ENCODE data around the gene ANK3.
A peak's percentile ranks its signal among the peaks of the same experiment; 100 is the strongest.

The ANK3 gene

GRCh38 chr10:60343254-60343653 is 46.4 kb downstream of the ANK3 start:
- no peak for DNase-seq (ENCODE audit: low spot score)

- no peak for DNase-seq (ENCODE audit: low spot score)
These were observed 47.7 kb downstream of the ANK3 start for GRCh38 chr10:60341969-60342368.

- no peak for DNase-seq (ENCODE audit: low spot score)
These were observed 48.7 kb downstream of the ANK3 start for GRCh38 chr10:60340973-60341372.

GRCh38 chr10:60339757-60340156 is 49.9 kb downstream of the ANK3 start:
- no peak for DNase-seq (ENCODE audit: low spot score)

- no peak for DNase-seq (ENCODE audit: low spot score)
These were observed 50.9 kb downstream of the ANK3 start for GRCh38 chr10:60338786-60339185.

GRCh38 chr10:60338002-60338564 is 51.6 kb downstream of the ANK3 start:
- no peak for DNase-seq (ENCODE audit: low spot score)

- no peak for DNase-seq (ENCODE audit: low spot score)
These were observed 52.6 kb downstream of the ANK3 start for GRCh38 chr10:60336901-60337630.

GRCh38 chr10:60335708-60336107 is 54.0 kb downstream of the ANK3 start:
- no peak for DNase-seq (ENCODE audit: low spot score)

- DNase-seq (ENCODE audit: low spot score) = no peak
These were observed 54.7 kb downstream of the ANK3 start for GRCh38 chr10:60334991-60335390.

GRCh38 chr10:60332371-60332770 is 57.3 kb downstream of the ANK3 start:
- no peak for DNase-seq (ENCODE audit: low spot score)

- no peak for DNase-seq (ENCODE audit: low spot score)
These were observed 57.8 kb downstream of the ANK3 start for GRCh38 chr10:60331886-60332285.

GRCh38 chr10:60323162-60323561 is 66.5 kb downstream of the ANK3 start:
- DNase-seq (ENCODE audit: low spot score) = no peak

GRCh38 chr10:60320666-60321065 is 69.0 kb downstream of the ANK3 start:
- no peak for DNase-seq (ENCODE audit: low spot score)

- no peak for DNase-seq (ENCODE audit: low spot score)
These were observed 73.6 kb downstream of the ANK3 start for GRCh38 chr10:60316029-60316428.

GRCh38 chr10:60315311-60315710 is 74.4 kb downstream of the ANK3 start:
- DNase-seq (ENCODE audit: low spot score) = no peak

- DNase-seq (ENCODE audit: low spot score) = peak; percentile 53
These were observed 75.4 kb downstream of the ANK3 start for GRCh38 chr10:60314069-60314940.

- DNase-seq (ENCODE audit: low spot score) = no peak
These were observed 76.1 kb downstream of the ANK3 start for GRCh38 chr10:60313589-60313952.

GRCh38 chr10:60312818-60313588 is 76.7 kb downstream of the ANK3 start:
- DNase-seq (ENCODE audit: low spot score) = peak; percentile 62

- no peak for DNase-seq (ENCODE audit: low spot score)
These were observed 77.9 kb downstream of the ANK3 start for GRCh38 chr10:60311821-60312220.

GRCh38 chr10:60310740-60311139 is 78.9 kb downstream of the ANK3 start:
- DNase-seq (ENCODE audit: low spot score) = no peak

- no peak for DNase-seq (ENCODE audit: low spot score)
These were observed 79.8 kb downstream of the ANK3 start for GRCh38 chr10:60309891-60310290.

GRCh38 chr10:60309371-60309770 is 80.3 kb downstream of the ANK3 start:
- DNase-seq (ENCODE audit: low spot score) = no peak

Measured in COLO829 (cell line).